IMR-90 (cell line): Measurements from ENCODE around the gene CTCFL. TPM values are rescaled to one million over a fixed set of nuclear protein-coding genes. Genes with fewer than 3 reads are reported as not detected.

Experiments used
- ATAC-seq: fragments of 200-7000 bp; cut with Tn5 transposase; 2 replicates; pipeline ENCODE4 v1.9.1; 2020; ENCODE audit warnings: low read depth, mild to moderate bottlenecking, moderate library complexity
- BruUV-seq: library from RNA; stranded (reverse); fragments of 400-500 nt; replicated peaks from 2 replicates; lab custom pipeline; 2021; lab: Mats Ljungman, UMichigan
- CTCF ChIA-PET: fragments of 300-600 bp; formaldehyde crosslinking; extraction: SDS; loops from one replicate; lab custom pipeline; 2021; ENCODE audit warnings: antibody characterized with exemption; lab: Yijun Ruan, JAX
- POLR2A ChIA-PET: fragments of 300-600 bp; sonication (Branson Sonifier 250); formaldehyde crosslinking; loops from one replicate; lab custom pipeline; 2022; ENCODE audit warnings: antibody characterized with exemption; ENCODE audit not compliant: unreplicated experiment; lab: Charles Lee
- DNase-seq: peaks from one replicate; pipeline ENCODE4 v3.0.0; 2013
- H2AFZ ChIP-seq: replicated peaks from 2 replicates; pipeline ENCODE3; 2013; ENCODE audit warnings: low read length, mild to moderate bottlenecking; ENCODE audit not compliant: poor library complexity
- H2AK5ac ChIP-seq: 2 replicates; pipeline ENCODE4 v1.6.1; 2013; ENCODE audit warnings: low read depth, low read length, inconsistent platforms
- H2AK9ac ChIP-seq: replicated peaks from 2 replicates; pipeline ENCODE3; 2013; ENCODE audit warnings: mild to moderate bottlenecking, low read depth, low read length, moderate library complexity; ENCODE audit not compliant: poor library complexity
- H2BK120ac ChIP-seq: 2 replicates; pipeline ENCODE4 v1.6.1; 2013; ENCODE audit warnings: low read depth, low read length, inconsistent platforms
- H2BK15ac ChIP-seq: 3 replicates; pipeline ENCODE4 v1.6.1; 2013; ENCODE audit warnings: low read depth, low read length, inconsistent platforms
- H2BK20ac ChIP-seq: 2 replicates; pipeline ENCODE4 v1.6.1; 2013; ENCODE audit warnings: low read depth, mild to moderate bottlenecking, inconsistent platforms, low read length, moderate library complexity
- H2BK5ac ChIP-seq: 2 replicates; pipeline ENCODE4 v1.6.1; 2013; ENCODE audit warnings: mild to moderate bottlenecking, low read depth, low read length, inconsistent platforms; ENCODE audit not compliant: poor library complexity, severe bottlenecking
- H3K14ac ChIP-seq: replicated peaks from 2 replicates; pipeline ENCODE4 v1.6.1; 2013; ENCODE audit warnings: low read depth, low read length, inconsistent platforms
- H3K18ac ChIP-seq: 2 replicates; pipeline ENCODE4 v1.6.1; 2013; ENCODE audit warnings: low read depth, low read length, control low read depth
- H3K23ac ChIP-seq: 2 replicates; pipeline ENCODE4 v1.6.1; 2013; ENCODE audit warnings: low read depth, low read length, inconsistent platforms
- H3K27ac ChIP-seq: 2 replicates; pipeline ENCODE4 v1.5.1; 2013; ENCODE audit warnings: mild to moderate bottlenecking, control low read depth, low read length; ENCODE audit not compliant: insufficient read depth
- H3K27me3 ChIP-seq: 2 replicates; pipeline ENCODE4 v1.6.1; 2013; ENCODE audit warnings: low read length; ENCODE audit not compliant: control insufficient read depth, insufficient read depth
- H3K36me3 ChIP-seq: 2 replicates; pipeline ENCODE4 v1.6.1; 2013; ENCODE audit warnings: low read length, mixed read lengths; ENCODE audit not compliant: control insufficient read depth, insufficient read depth
- H3K4ac ChIP-seq: 2 replicates; pipeline ENCODE4 v1.6.1; 2013; ENCODE audit warnings: low read depth, low read length, inconsistent platforms
- H3K4me1 ChIP-seq: 2 replicates; pipeline ENCODE4 v1.6.1; 2013; ENCODE audit warnings: low read length, mixed read lengths; ENCODE audit not compliant: control insufficient read depth, insufficient read depth
- H3K4me2 ChIP-seq: 2 replicates; pipeline ENCODE4 v1.6.1; 2013; ENCODE audit warnings: low read depth, mild to moderate bottlenecking, control low read depth, low read length, moderate library complexity
- H3K4me3 ChIP-seq: 2 replicates; pipeline ENCODE4 v1.5.1; 2013; ENCODE audit warnings: low read depth, mild to moderate bottlenecking, control low read depth, low read length, moderate library complexity; ENCODE audit not compliant: insufficient read depth
- H3K56ac ChIP-seq: 2 replicates; pipeline ENCODE4 v1.6.1; 2013; ENCODE audit warnings: low read length, inconsistent platforms; ENCODE audit not compliant: insufficient read depth; ENCODE audit errors: extremely low read depth
- H3K79me1 ChIP-seq, 2 experiments: 2 replicates each; pipeline ENCODE4 v1.6.1; 2013; ENCODE audit warnings: low read length in 2 of 2, inconsistent platforms in 1 of 2, low read depth in 1 of 2
- H3K9ac ChIP-seq: 2 replicates; pipeline ENCODE4 v1.6.1; 2013; ENCODE audit warnings: low read depth, low read length, control low read depth
- H3K9me1 ChIP-seq: 2 replicates; pipeline ENCODE4 v1.6.1; 2013; ENCODE audit warnings: low read length, inconsistent platforms; ENCODE audit not compliant: insufficient read depth
- H3K9me3 ChIP-seq: 2 replicates; pipeline ENCODE4 v1.6.1; 2013; ENCODE audit warnings: low read length; ENCODE audit not compliant: control insufficient read depth, insufficient read depth
- H4K20me1 ChIP-seq: 2 replicates; pipeline ENCODE4 v1.6.1; 2013; ENCODE audit warnings: low read length, inconsistent platforms; ENCODE audit not compliant: insufficient read depth
- H4K5ac ChIP-seq: 2 replicates; pipeline ENCODE4 v1.6.1; 2013; ENCODE audit warnings: mild to moderate bottlenecking, low read depth, low read length, control low read depth
- H4K8ac ChIP-seq, 2 experiments: 2 replicates each; pipeline ENCODE4 v1.6.1; 2013; ENCODE audit warnings: low read depth in 2 of 2, low read length in 2 of 2, control low read depth in 1 of 2, inconsistent platforms in 1 of 2
- H4K91ac ChIP-seq: 2 replicates; pipeline ENCODE4 v1.6.1; 2013; ENCODE audit warnings: low read depth, low read length, inconsistent platforms; ENCODE audit not compliant: insufficient read depth
- CHD1 ChIP-seq: IDR thresholded peaks from 2 replicates; pipeline ENCODE4 v1.6.1; 2012; ENCODE audit warnings: low read depth, low read length, improper control_type of control experiment
- WGBS, 2 experiments: methylation state at CpG; one replicate each; pipeline versions ENCODE4 v1.1.5 to v1.1.7; 2013; ENCODE audit warnings: missing lambda C conversion rate in 2 of 2; ENCODE audit not compliant: insufficient read length in 1 of 2; ENCODE audit errors: extremely low coverage in 2 of 2; 5-methylcytosine and 5-hydroxymethylcytosine counted together
- dilution Hi-C: fragments of 300-500 bp; cut with HindIII; formaldehyde crosslinking; loops from one replicate; pipeline ENCODE4 v1.14.3; 2018; ENCODE audit warnings: low sequenced_read_pairs; ENCODE audit not compliant: unreplicated experiment
- in situ Hi-C: fragments of 300-500 bp; cut with MboI; formaldehyde crosslinking; loops from 3 replicates; pipeline ENCODE4 v1.14.3; 2019; ENCODE audit warnings: low sequenced_read_pairs, inconsistent platforms, mixed read lengths
- intact Hi-C: fragments of 100-400 bp; cut with micrococcal nuclease; formaldehyde crosslinking; loops from 2 replicates; pipeline ENCODE4 v1.10.0; 2022
- polyA plus RNA-seq, 3 experiments: library from polyadenylated mRNA; depleted of rRNA; stranded (reverse); fragments of >200 nt; gene quantifications; 2 replicates each; pipeline ENCODE4 v1.2.3, GENCODE V29; 2012; ENCODE audit warnings: low replicate concordance in 1 of 3
- total RNA-seq: library from RNA; depleted of rRNA; stranded (reverse); fragments of >200 nt; gene quantifications from 2 replicates; pipeline ENCODE4 v1.2.3, GENCODE V29; 2012

Gene CTCFL
- total and polyA plus RNA-seq, 2 of the 4 experiments (the other 2 are of a cell fraction) = not detected

GRCh38 chr20:57543754-57544153 is 18.8 kb upstream of the CTCFL start:
- Histone ChIP-seq H3K9me1 (no peaks in the 10 kb centered on the region), H2AK9ac (no peak overlapping the region), H4K8ac (no peak overlapping the region), H3K9me3 (no peaks in the 10 kb centered on the region), H4K20me1 (no peaks in the 10 kb centered on the region), H3K9ac (no peak overlapping the region), H3K56ac (no peak overlapping the region), H2BK20ac (no peak overlapping the region), H3K14ac (no peak overlapping the region), H3K4me3 (no peak overlapping the region), H3K4me2 (no peak overlapping the region), H3K23ac (no peak overlapping the region), H4K91ac (no peak overlapping the region), H3K18ac (no peak overlapping the region), H3K79me1 (no peaks in the 10 kb centered on the region), H3K36me3 (no peaks in the 10 kb centered on the region), H2BK15ac (no peak overlapping the region), H2AK5ac (no peak overlapping the region), H3K27ac (no peak overlapping the region), H4K5ac (no peak overlapping the region), H2AFZ (no peak overlapping the region), H3K4me1 (no peaks in the 10 kb centered on the region), H2BK120ac (no peak overlapping the region), H3K27me3 (peaks cover 6% of the 10 kb centered on the region; the same call in 1 of the 2 replicates), H2BK5ac (no peak overlapping the region), H3K4ac (no peak overlapping the region)
- intact Hi-C loops (no loop called here), in situ Hi-C loops (no loop called here), dilution Hi-C loops (no loop called here)
- POLR2A ChIA-PET = no interaction called here
- no TSS peak for BruUV-seq
- no peak for DNase-seq
- no CpG with 5 or more reads among the region's 2 CpGs for WGBS, 2 experiments
- CTCF ChIA-PET = no interaction called here
- no peak for TF ChIP-seq CHD1
- ATAC-seq = no peak
